ENCODE measurements around the gene CLRN1.

Gene CLRN1

DNA sequence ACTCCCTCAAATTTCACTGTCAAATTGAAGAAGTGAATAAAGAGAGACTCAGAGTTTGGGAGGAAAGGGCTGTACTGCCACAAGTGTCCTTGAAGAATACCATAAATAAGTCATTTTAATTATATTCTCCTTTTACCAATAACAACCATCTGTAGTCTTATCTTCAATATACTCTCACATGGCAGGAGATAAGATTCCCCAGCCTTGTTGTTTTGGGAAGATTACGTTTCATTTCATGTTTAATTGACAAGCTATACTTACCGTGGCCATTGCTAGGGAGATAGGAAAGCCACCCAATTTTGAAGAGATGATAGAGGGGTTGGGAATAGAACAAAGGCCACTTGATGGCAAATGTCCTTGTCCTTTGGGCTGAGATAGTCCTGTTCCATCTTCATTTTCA lies 69.5 kb downstream of the CLRN1 start:
- TF ChIP-seq ZNF70 (CRISPR knock-in tag; IDR thresholded peaks at IDR 0.05): no peak
- TF ChIP-seq ZNF8 (CRISPR knock-in tag; IDR thresholded peaks at IDR 0.05): no peak
- no peak for TF ChIP-seq ZFP3 (CRISPR knock-in tag; IDR thresholded peaks at IDR 0.05)
- TF ChIP-seq, protein P1, sequence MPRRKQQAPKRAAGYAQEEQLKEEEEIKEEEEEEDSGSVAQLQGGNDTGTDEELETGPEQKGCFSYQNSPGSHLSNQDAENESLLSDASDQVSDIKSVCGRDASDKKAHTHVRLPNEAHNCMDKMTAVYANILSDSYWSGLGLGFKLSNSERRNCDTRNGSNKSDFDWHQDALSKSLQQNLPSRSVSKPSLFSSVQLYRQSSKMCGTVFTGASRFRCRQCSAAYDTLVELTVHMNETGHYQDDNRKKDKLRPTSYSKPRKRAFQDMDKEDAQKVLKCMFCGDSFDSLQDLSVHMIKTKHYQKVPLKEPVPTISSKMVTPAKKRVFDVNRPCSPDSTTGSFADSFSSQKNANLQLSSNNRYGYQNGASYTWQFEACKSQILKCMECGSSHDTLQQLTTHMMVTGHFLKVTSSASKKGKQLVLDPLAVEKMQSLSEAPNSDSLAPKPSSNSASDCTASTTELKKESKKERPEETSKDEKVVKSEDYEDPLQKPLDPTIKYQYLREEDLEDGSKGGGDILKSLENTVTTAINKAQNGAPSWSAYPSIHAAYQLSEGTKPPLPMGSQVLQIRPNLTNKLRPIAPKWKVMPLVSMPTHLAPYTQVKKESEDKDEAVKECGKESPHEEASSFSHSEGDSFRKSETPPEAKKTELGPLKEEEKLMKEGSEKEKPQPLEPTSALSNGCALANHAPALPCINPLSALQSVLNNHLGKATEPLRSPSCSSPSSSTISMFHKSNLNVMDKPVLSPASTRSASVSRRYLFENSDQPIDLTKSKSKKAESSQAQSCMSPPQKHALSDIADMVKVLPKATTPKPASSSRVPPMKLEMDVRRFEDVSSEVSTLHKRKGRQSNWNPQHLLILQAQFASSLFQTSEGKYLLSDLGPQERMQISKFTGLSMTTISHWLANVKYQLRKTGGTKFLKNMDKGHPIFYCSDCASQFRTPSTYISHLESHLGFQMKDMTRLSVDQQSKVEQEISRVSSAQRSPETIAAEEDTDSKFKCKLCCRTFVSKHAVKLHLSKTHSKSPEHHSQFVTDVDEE (CRISPR knock-in tag; IDR thresholded peaks at IDR 0.05): no peak
- TF ChIP-seq CSDC2 (CRISPR knock-in tag; IDR thresholded peaks at IDR 0.05): no peak
- no peak for TF ChIP-seq GLIS3 (CRISPR knock-in tag; IDR thresholded peaks at IDR 0.05)
- no peak for TF ChIP-seq OSR1 (CRISPR knock-in tag; IDR thresholded peaks at IDR 0.05)
- no peak for TF ChIP-seq RARB (CRISPR knock-in tag; IDR thresholded peaks at IDR 0.05)
- TF ChIP-seq ARNTL (CRISPR knock-in tag; IDR thresholded peaks at IDR 0.05; ENCODE audit: borderline replicate concordance, low read depth): no peak
- TF ChIP-seq, protein P2, sequence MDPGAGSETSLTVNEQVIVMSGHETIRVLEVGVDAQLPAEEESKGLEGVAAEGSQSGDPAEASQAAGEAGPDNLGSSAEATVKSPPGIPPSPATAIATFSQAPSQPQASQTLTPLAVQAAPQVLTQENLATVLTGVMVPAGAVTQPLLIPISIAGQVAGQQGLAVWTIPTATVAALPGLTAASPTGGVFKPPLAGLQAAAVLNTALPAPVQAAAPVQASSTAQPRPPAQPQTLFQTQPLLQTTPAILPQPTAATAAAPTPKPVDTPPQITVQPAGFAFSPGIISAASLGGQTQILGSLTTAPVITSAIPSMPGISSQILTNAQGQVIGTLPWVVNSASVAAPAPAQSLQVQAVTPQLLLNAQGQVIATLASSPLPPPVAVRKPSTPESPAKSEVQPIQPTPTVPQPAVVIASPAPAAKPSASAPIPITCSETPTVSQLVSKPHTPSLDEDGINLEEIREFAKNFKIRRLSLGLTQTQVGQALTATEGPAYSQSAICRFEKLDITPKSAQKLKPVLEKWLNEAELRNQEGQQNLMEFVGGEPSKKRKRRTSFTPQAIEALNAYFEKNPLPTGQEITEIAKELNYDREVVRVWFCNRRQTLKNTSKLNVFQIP (CRISPR knock-in tag; IDR thresholded peaks at IDR 0.05; ENCODE audit: borderline replicate concordance, low read depth): no peak
- no peak for ATAC-seq

DNA sequence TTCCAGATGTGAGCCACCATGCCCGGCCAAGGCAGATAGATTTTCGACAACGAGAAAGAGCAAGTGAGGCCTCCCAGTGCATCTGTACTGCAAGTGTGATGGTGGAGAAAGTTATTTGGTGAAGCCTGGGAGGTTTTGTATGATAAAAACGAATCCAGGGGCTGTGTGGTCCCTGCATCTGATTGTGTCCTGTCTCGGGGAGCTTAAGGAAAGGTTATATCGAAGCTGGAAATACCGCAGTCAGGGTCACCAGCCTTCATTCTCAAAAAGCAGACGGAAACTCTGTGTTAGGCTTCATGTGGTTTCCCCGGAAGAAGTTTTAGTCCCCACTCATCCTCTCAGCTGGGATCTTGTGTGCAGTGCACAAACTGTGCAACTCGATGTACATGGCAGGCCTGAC lies 70.7 kb downstream of the CLRN1 start:
- no peak for ATAC-seq
- TF ChIP-seq, protein P3, sequence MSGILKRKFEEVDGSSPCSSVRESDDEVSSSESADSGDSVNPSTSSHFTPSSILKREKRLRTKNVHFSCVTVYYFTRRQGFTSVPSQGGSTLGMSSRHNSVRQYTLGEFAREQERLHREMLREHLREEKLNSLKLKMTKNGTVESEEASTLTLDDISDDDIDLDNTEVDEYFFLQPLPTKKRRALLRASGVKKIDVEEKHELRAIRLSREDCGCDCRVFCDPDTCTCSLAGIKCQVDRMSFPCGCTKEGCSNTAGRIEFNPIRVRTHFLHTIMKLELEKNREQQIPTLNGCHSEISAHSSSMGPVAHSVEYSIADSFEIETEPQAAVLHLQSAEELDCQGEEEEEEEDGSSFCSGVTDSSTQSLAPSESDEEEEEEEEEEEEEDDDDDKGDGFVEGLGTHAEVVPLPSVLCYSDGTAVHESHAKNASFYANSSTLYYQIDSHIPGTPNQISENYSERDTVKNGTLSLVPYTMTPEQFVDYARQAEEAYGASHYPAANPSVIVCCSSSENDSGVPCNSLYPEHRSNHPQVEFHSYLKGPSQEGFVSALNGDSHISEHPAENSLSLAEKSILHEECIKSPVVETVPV (CRISPR knock-in tag; IDR thresholded peaks at IDR 0.05): no peak
- TF ChIP-seq ZFP30 (CRISPR knock-in tag; IDR thresholded peaks at IDR 0.05) (no peak), ZNF8 (CRISPR knock-in tag; IDR thresholded peaks at IDR 0.05) (no peak), SNAI2 (CRISPR knock-in tag; IDR thresholded peaks at IDR 0.05) (no peak)
- TF ChIP-seq, protein P2 (CRISPR knock-in tag; IDR thresholded peaks at IDR 0.05; ENCODE audit: borderline replicate concordance, low read depth): no peak

DNA sequence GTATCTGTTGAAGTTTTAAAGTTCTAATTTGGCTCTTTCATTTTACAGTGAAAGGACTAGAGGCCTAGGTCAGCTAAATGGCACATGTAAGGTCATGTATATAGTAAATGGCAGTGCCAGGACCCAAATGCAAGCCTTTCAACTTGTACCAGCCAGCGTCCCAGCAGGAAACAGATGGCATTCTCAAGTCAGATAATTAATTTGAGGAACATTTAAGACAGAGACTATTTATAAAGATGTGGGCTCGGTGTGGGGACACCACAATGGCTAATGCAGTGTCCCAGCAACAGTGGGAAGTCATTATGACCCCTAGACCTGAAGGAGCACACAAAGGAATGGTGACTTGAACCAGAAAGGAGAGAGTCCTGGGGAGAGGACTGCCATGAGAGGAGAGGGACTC lies 73.4 kb downstream of the CLRN1 start:
- TF ChIP-seq BACH2 (CRISPR knock-in tag; IDR thresholded peaks at IDR 0.05; ENCODE audit: borderline replicate concordance) (no peak), ZNF70 (CRISPR knock-in tag; IDR thresholded peaks at IDR 0.05) (no peak)
- no peak for ATAC-seq

DNA sequence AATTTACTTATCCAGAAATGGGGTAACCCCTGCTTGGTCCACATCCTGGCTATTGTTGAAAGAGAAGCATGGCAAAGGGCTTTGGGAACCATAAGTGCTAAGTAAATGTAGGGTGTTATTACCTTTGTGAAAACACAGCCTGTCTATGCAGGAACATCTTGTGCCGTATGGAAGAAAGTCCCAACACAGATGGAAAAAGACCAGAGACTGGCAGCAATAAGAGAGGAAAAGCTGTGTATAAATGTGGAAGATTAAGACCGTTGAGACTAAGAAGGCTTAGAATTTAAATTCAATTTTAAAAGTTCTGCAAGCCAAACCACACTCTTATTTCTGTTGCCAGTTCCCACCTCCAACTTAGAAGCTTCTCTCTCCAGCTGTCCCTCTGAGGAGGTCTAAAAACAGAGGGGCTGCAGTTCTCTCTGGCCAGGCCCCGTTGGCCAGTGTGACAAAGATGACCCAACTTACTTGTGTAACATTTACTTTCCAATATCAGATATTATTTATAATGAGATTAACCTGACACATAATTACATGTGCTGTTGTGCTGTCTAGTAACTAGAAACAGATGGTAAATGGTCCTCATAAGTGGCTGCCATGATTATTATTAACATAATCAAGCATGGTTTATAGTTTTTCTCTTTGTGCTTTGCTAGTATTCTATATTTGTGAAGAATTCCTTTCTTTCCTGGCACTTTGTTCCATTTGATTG lies 74.3 kb downstream of the CLRN1 start:
- no peak for ATAC-seq
- TF ChIP-seq OSR1 (CRISPR knock-in tag; IDR thresholded peaks at IDR 0.05) (no peak), PPARA (CRISPR knock-in tag; IDR thresholded peaks at IDR 0.05; ENCODE audit: borderline replicate concordance) (no peak), TOX (CRISPR knock-in tag; IDR thresholded peaks at IDR 0.05; ENCODE audit: borderline replicate concordance) (no peak), ZFP3 (CRISPR knock-in tag; IDR thresholded peaks at IDR 0.05) (no peak), ZFP30 (CRISPR knock-in tag; IDR thresholded peaks at IDR 0.05) (no peak), BACH2 (CRISPR knock-in tag; IDR thresholded peaks at IDR 0.05; ENCODE audit: borderline replicate concordance) (no peak), ARNTL (CRISPR knock-in tag; IDR thresholded peaks at IDR 0.05; ENCODE audit: borderline replicate concordance, low read depth) (no peak), RARB (CRISPR knock-in tag; IDR thresholded peaks at IDR 0.05) (no peak), ZNF565 (CRISPR knock-in tag; conservative IDR thresholded peaks at IDR 0.05; ENCODE audit: low read depth) (no peak), GLIS3 (CRISPR knock-in tag; IDR thresholded peaks at IDR 0.05) (no peak), TCF4 (CRISPR knock-in tag; IDR thresholded peaks at IDR 0.05; ENCODE audit: borderline replicate concordance) (no peak), ZNF8 (CRISPR knock-in tag; IDR thresholded peaks at IDR 0.05) (no peak), ISL1 (CRISPR knock-in tag; IDR thresholded peaks at IDR 0.05) (no peak)
- TF ChIP-seq, protein P4, sequence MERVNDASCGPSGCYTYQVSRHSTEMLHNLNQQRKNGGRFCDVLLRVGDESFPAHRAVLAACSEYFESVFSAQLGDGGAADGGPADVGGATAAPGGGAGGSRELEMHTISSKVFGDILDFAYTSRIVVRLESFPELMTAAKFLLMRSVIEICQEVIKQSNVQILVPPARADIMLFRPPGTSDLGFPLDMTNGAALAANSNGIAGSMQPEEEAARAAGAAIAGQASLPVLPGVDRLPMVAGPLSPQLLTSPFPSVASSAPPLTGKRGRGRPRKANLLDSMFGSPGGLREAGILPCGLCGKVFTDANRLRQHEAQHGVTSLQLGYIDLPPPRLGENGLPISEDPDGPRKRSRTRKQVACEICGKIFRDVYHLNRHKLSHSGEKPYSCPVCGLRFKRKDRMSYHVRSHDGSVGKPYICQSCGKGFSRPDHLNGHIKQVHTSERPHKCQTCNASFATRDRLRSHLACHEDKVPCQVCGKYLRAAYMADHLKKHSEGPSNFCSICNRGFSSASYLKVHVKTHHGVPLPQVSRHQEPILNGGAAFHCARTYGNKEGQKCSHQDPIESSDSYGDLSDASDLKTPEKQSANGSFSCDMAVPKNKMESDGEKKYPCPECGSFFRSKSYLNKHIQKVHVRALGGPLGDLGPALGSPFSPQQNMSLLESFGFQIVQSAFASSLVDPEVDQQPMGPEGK (CRISPR knock-in tag; IDR thresholded peaks at IDR 0.05; ENCODE audit: borderline replicate concordance): no peak
- TF ChIP-seq, protein P5, sequence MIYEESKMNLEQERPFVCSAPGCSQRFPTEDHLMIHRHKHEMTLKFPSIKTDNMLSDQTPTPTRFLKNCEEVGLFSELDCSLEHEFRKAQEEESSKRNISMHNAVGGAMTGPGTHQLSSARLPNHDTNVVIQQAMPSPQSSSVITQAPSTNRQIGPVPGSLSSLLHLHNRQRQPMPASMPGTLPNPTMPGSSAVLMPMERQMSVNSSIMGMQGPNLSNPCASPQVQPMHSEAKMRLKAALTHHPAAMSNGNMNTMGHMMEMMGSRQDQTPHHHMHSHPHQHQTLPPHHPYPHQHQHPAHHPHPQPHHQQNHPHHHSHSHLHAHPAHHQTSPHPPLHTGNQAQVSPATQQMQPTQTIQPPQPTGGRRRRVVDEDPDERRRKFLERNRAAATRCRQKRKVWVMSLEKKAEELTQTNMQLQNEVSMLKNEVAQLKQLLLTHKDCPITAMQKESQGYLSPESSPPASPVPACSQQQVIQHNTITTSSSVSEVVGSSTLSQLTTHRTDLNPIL (CRISPR knock-in tag; IDR thresholded peaks at IDR 0.05; ENCODE audit: low read depth): no peak
- TF ChIP-seq, protein P1 (CRISPR knock-in tag; IDR thresholded peaks at IDR 0.05): no peak

All from SK-N-SH treated with all-trans-retinoic acid at 6 μM for 48 hours (cell line).